Hematopoietic multipotent progenitor cell treated with erythropoietin and hydrocortisone succinate and interleukin-3 and kit ligand, for 8 days (in vitro differentiated cells): Measurements from ENCODE around the gene SYNRG.

Experiments
- DNase-seq: peaks from one replicate; pipeline ENCODE4 v3.0.0-alpha.2; 2015

SYNRG gene

DNA sequence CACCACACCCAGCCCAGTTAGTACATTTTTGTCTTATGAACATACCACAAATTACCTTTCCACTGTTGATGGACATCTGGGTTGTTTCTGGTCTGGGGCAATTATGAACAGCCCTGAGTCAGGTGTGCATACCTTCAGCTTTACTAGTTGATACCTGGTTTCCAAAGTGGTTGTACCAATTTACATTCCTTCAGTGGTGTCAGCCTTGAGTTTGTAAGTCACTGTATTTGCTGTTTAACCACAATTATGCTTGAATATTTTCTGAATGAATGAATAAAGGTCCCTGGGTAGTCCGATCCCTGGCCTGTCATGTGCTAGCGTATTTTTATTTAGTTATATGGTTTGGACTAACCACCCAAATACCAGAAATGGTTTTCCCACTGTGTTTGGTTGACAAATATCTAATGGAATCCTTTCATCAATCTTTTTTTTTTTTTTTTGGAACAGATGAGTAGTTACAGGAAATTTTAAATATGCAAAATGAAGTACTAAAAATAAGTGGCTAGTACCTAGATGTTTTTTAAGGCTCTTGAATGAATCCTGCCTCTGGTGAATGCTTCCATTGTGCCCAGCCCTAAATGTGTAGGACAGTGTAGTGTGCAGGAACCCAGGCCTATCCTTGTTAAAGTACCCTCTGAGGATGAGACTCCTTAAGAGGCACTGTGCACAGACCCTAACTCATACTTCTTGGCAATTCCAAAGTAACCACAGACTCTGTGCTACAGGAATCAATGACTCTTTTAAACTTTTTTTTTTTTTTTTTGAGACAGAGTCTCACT is 115.8 kb downstream of the SYNRG start:
- DNase-seq = no peak

DNA sequence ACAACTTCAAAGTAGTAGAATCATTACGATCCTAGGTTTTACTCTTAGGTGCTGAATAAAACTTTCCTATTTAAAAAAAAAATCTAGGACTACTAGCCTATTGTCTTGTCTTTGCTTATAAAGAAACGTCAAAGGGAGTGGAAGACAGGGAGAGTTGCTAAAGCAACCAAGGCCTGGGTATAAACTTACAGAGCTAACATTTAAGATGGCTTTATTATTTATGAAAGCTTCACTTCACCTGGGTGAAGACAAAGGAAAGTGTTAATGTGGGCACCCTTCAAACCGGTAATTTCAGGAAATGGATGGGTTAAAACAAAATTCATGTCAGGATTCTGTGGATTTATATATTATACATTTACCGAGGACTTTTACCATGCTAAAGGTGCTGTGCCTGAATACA is 117.1 kb downstream of the SYNRG start:
- DNase-seq = no peak

DNA sequence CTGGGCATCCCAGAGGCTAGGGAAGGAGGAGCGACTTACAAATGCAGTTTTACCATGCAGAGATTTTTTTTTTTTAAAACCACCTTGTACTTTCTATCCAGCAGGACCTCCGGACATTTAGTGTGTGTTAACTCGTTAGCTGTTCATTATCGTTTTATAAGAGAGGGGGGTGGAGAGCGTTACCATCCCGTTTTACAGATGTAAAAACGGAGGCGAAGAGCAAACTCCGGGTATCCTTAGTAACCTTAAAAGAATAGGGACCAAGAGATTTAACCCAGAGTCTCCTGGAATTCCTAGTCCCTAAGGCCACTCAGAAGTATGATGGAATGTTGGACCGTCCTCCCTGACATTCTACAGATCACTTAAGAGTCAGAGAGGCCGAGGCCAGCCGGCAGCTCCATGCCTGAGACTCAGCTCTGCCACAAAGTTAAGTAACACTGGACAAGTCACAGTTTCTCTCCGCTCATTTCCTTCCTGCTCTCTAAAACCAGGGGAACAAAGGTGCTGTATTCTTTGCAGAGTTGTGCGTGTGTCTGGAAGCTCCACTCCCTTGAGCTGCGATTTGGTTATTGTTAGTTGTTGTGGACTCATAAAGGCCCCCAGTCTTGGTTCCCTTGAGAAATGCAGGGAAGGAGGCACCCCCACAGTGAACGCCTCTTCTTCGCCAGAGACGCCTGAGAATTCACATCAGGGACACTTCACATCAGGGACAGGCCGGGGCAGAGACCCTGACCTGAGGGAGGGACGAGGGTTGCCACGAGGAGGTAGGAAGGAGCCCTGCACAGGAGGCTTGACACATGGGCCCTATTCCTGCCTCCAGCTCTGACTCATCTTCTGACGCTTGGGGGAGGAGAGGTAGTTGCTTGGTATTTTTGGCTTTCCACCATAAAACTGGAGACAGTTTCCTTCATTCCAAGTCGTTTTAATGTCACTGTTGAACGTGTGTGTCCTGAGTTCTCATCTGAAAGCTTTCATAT is 118.3 kb downstream of the SYNRG start:
- DNase-seq = peak; percentile 65

DNA sequence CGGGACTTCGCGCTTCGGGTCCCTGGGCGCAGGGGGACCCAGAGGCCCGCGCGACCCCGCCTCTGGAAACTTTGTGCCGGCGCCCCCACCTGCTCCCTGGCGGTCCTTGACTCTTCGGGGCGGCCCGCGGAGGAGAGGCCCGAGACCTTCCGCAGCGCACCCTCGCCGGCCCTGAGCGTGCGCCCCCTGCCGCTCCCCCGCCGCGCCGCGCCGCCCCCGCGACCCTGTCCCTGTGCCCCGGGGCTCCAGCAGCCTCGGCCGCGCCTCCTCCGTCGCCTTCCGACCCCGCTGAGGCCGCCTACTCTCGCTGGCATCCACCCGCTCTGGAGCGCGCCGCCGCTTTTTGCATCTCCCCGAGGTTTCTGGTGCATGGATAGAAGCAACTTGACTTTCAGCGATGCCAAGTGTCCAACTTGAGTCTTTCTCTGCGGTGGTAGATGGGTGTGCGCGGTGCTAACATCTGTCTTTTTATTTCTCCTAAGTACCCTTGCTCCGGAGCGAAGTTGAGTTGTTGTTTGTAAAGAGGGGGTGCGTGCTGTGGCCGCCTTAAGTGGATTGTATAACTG is 119.1 kb downstream of the SYNRG start:
- DNase-seq = peak; percentile 58

DNA sequence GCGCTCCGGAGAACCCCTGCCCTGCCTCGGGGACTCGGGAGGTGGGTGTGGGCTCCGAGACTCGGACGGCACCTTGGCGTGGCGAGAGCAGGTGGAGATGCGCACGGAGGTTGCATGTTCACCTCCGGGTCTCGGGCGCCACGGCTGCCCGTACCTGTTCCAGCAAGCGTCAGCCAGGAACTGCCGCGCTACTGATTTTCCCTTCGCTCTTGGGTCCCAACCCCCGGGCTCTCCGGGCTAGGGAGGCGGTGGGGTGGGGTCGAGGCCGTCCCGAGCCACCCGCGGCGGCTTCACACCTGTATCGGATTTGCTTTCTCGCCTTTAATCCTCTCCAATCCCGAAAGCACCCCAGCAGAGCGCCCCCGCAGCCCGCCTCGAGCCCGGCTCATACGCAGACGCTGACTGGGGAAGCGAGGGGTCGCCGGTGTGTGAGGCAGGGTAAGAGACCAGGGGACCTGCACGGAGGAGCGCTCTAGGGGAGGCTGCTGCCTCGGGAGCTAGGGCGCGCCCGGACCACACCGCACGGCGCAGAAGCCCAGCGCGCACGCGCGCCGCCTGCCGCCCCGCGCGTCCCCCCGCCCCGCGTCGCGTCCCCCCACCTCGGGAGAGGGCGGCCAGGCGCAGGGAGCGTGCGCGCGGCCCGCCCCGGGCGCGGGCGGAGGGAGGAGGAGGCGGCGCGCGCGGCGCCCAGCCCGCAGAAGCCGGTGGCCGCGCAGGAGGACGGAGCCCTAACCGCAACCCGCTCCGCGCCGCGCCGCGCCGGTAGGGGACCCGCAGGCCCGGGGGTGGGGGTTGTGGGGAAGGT is 119.8 kb downstream of the SYNRG start, which contains the start of gene DUSP14:
TSS of gene DUSP14 (plus strand) at position 695 of the 805 bp plus-strand sequence. CDS start 22,382 bp downstream, outside the sequence.
- peak; percentile 79 for DNase-seq

DNA sequence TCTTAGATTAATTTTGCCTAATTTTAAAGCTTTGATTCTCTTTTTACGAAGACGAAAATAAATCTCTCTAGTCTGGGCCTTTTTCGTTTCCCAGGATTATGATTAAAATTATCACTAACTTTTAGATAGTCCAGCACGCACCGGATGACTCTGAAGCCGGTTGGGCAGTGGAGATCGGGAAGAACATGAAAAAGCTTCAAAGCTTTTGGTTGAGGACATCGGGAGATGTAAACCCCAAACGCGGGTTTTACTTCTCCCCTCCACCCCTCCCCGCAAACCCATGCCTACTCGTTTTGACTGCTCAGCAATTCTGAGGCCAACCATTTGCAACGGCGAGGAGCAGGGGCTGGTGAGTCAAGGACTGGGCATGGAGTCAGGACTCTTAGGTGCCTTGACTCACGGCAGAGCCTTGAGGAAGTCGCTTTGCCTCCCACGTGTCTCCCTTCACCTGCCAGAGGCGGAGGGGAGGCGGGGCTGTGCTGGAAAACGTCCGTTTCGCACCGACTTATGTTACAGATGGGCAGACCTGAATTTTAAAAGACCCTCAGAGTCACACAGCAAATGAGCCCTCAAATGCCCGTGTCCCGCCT is 120.5 kb downstream of the SYNRG start:
- DNase-seq = peak; percentile 53

DNA sequence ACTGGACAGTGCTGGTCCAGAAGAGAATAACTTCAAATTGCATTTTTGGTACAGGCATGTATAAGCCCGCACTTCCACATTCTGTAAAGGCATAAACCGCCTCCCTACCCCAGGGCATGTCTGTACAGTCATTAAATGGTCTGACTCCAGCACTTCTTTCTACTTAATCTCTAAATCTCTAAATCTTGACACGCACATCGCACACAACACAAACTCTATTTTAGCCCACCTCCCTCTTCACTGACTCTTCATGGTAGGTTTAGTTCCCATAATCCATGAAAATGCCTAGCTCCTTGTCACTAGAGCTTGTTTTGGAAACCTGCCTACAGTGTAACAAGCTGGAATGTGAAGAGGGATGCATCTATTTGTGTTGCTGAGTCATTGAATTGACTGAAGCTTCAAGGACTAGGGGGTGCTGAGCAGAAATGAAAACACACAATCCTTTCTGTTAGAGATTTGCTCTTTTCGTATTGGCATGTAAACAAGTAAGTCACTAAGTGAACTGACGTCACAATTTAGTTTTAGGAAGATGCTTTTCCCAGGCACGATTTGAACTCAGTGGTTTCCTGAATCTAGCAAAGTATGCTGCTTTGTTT is 121.1 kb downstream of the SYNRG start:
- DNase-seq = peak; percentile 49

DNA sequence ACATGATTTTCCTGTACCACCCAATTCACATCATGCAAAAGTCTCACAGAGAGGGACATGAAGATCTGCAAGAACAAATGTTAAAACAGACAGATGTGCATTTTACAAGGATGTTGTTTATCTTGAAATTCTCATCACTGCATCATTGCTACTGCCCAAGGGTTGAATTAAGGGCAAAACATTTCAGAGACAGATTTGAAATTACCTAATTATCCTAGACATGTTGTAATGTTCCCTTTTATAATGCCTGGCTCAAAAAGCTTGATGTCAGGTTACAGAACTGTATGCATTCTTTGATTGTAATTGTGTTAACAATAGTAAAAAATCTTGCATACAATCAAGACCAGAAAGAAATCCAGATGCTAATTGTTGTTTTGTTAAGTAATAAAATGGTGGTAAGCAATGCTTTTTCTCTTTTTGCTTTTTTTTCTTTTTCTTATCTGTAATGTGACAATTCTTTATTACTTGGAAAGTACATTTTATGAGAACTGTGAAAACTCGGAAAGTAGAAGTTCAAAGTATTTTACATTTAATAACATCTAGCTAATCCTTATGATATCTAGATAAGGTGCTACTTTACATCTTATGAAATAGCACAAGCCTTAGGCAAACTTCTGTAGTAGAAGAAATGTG is 123.2 kb downstream of the SYNRG start:
- DNase-seq = no peak

DNA sequence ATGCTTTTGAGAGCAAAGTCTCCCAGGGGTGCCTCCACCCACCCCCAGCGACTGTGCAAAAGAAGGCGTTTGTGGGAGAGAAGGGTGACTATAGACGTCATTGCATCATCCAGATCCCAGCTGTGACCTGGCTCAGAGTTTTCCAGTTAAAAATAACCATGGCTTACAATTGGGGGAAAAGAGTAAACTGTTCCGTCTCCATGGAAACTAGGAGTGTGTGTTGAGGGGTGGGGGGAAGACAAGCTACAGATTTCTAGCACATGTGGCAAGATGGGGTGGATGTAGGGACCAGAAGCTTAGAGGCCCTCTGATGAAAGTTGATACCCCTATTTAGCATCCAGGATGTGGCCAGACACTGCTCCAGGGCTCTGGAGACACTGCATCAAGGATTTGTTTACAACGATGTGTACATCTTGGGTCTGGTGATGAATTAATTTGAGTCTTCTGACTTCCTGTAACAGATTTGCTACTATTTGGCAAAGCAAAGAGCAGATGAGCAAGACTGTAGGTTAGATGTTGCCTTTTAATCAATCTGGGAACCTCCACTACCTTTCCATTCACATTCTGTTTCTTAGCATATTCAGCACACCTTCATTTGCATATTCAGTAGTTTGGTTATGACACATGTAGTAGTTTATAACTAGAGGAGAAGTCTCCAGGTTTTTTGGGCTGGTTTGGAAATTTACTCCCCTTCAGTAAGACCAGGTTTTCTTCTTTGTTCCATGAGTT is 125.7 kb downstream of the SYNRG start:
- no peak for DNase-seq

DNA sequence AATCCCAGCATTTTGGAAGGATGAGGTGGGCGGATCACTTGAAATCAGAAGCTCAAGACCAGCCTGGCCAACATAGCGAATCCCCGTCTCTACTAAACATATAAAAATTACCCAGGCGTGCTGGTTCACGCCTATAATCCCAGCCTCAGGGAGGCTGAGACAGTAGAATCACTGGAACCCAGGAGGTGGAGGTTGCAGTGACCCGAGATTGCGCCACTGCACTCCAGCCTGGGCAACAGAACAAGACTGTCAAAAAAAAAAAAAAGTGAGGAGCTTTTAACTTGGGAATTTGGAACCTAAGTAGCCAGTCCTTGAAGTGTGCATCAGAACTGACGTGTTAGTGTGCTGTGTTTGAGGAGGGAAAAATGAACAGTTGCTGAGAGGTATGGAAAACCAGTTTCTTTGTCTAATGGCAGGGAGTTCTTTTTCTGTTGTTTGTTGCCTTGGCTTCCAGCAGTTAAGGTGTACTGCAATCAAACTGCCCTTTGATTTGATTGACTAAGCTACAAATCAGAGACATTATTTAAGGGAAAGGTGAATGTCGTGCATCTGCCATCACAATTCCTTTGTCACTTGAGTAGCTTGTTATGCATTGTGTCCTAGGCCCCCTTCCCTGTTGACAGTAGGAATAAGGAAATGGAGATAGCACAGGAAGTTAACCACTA is 128.1 kb downstream of the SYNRG start:
- DNase-seq = no peak

DNA sequence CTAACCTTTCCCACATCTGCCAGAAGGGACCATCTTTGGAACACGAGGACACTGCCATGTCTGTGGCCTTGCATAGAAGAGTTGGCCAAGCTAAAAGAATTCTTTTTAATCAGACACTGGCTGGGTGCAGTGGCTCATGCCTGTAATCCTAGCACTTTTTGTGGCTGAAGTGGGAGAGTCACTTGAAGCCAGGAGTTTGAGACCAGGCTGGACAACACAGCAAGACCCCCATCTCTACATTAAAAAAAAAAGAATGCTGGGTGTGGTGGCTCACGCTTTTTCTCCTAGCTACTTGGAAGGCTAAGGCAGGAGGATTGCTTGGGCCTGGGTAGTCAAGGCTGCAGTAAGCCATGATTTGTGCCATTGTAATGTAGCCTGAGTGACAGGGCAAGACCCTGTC is 128.8 kb downstream of the SYNRG start:
- DNase-seq = no peak

DNA sequence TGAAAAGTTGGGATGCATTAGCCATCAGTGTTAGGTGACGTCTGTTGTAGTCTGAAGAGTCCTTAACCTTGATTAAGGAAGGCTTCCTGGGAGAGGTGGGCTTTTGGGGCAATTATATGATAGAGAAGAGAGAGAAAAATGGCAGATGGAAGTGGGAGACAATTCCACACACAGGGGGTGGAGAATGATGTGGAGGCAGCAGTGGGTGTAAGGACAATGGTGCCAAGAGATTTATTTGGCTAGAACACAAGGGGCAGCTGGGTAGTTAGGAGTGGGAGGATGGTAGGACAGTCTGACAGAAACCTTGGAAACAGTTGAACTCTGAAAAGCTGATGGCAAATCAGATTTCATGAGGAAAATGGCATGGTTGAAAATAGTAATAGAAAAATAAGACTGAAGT is 130.2 kb downstream of the SYNRG start:
- no peak for DNase-seq

DNA sequence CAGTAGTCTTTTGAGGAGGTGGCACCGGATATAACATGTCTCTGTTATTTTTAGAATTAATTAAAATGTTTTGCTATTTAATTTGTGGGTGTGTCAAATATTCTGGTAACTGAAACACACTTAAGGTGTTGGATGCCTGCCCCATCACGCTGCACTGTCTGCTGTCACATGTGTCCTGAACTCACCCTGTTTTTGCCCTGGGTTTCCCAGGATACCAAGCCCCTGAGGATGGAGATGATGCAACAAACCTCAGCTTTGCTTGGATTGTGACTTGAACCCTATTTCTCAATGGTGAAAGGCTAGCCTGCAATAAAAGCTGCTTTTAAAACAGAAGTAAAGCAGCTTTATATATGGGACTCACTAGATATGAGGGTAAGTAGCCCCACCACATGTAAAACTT is 131.0 kb downstream of the SYNRG start:
- DNase-seq = no peak

DNA sequence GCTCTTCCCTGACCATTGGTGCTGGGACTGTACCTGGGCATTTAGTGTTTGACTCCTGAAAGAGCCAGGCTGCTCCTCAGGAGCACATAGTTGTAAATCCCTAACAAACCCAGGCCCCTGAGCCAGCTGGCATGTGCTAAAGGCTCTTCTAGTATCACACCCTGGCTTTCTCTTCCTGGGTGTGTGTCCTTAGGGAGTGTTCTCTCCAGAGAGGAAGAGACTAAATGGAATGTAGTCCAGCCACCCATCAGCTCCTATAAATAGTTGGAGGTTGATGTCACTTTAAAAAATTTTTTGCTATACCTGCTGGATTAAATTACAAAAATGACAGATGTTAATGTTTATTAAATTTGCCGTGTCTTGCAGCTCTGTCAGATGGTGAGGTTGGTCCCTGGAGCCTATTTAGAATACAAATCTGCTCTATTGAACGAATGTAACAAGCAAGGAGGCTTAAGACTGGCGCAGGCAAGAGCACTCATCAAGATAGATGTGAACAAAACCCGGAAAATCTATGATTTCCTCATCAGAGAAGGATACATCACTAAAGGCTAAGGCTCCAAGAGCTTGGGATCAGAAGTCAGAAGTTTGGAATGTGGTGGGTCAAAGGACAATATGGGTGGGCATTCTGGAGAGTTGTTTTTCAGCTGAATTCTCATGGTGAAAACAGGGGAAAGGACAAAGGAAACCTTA is 132.6 kb downstream of the SYNRG start:
- no peak for DNase-seq

DNA sequence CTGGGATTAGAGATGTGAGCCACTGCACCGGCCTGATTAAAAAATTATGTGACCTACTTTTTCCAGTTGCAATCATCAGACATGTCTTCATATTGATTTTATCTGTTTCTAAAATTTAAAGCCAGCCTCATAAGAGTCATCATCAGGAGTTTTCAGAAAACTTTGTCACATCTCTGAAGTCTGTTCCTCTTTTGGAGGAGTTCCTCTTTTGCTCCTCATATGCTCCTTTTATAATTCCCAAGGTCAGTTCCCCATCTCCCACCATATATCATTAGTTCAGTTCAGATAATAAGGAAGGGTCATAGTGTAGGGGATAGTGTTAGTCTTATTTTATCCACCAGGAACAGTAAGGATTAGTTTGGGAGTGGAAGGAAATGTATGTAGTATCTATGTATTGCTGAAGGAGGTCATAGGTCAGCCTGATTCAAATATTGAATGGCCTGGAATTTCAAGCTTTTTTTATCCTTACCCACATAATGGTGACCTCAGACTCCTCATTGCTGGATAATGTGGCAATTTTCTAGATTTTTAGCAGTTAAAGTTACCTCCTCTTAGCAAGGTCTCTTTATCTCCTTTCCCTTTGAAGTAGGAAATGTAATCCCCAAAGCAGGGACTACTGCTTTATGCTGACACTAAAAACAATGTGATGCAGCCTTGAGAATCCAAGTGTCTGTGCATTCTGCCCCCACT is 133.3 kb downstream of the SYNRG start:
- DNase-seq = no peak

DNA sequence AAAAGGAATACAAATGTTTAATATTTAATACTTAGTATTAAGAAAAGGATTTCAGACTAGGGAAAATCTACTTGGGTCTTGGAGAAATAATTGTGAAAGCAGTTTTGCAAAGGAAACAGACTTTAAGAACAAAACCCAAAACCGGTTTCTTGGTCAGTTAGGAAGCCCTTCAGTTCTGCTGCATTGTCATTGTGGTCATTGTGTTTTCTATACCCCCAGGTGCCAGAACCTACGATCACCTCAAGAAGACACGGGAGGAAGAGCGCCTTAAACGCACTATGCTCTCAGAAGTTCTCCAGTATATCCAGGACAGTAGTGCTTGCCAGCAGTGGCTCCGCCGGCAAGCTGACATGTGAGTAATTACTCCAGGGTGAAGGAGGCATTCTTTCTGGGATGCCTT is 139.0 kb downstream of the SYNRG start:
- DNase-seq = no peak

DNA sequence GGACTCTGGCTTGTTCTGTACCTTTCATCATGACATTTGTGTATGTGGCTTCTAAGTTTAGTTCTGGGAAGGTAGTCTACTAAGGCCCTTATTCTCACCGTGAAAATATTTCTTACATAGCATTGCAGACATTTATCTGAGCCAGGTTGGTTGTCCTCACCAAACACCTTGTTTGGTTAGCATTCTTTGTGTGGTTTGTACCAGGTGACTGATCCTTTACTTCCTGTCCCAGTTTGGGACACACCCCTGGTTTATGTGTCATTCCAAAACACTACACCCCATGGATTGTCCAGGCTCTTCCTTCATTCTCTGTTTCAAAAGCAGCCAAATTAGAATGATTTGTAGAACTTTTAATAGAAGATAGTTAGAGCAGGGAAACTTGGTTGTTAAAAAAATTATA is 142.7 kb downstream of the SYNRG start:
- no peak for DNase-seq

DNA sequence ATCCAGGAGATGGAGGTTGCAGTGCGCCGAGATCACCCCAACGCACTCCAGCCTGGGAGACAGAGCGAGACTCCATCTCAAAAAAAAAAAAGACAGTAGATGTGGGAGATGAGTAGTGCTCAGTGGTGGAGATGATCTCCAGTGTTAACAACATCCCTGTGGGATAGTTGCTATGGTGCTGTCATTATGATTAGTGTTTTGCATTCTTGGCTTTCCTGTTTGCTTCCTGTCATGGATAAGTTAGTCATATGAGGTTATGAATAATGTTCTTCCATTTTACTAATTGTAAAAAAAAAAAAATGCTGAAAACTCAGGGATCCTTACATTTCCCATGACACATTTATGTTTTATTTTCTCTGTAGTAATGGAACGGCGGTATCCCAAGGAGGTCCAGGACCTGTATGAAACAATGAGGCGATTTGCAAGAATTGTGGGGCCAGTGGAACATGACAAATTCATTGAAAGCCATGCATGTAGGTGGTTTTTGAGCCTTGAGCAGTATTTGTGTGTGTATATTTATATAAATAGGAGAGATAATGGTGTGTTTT is 144.1 kb downstream of the SYNRG start:
- DNase-seq = no peak
